ENCODE data around the gene HDAC9. TPM values are rescaled to one million over a fixed set of nuclear protein-coding genes. Genes with fewer than 3 reads are reported as not detected.

Gene HDAC9
- total and polyA plus RNA-seq, 12 donors = 2.6 to 23.1 (median 7.5) TPM

GRCh38 chr7:18535810-18536415 lies 40.4 kb downstream of the HDAC9 start:
- Histone ChIP-seq H3K36me3 (replicated peaks in 1 of 2) (no peaks in the 10 kb centered on the region), H3K27ac (no peak overlapping the region), H3K27me3 (no peaks in the 10 kb centered on the region), H3K4me3 (no peak overlapping the region), H3K4me1 (replicated peaks in 1 of 2) (peaks cover 0 to 6% of the 10 kb centered on the region in 2 donors), H3K9me3 (replicated peaks in 1 of 3) (no peaks in the 10 kb centered on the region)
- TF ChIP-seq CTCF (IDR thresholded peaks at IDR 0.05) (no peak), POLR2A (IDR thresholded peaks at IDR 0.05) (no peak)
- DNase-seq = no peak
- intact Hi-C loops (cut with DNase I) = no loop called here
- 85 to 90% (median 89%) methylated on average over 2 of the region's 2 CpGs for WGBS, 4 donors

GRCh38 chr7:18536486-18536885 lies 40.9 kb downstream of the HDAC9 start:
- intact Hi-C loops (cut with DNase I) = no loop called here
- WGBS, 4 donors = 72 to 83% (median 77%) methylated on average over 1 of the region's 1 CpG
- Histone ChIP-seq H3K36me3 (replicated peaks in 1 of 2) (no peaks in the 10 kb centered on the region), H3K27me3 (no peaks in the 10 kb centered on the region), H3K9me3 (replicated peaks in 1 of 3) (no peaks in the 10 kb centered on the region), H3K4me3 (no peak overlapping the region), H3K27ac (no peak overlapping the region), H3K4me1 (replicated peaks in 1 of 2) (peaks cover 0 to 11% of the 10 kb centered on the region in 2 donors)
- TF ChIP-seq CTCF (IDR thresholded peaks at IDR 0.05) = no peak
- no peak for TF ChIP-seq POLR2A (IDR thresholded peaks at IDR 0.05)
- no peak for DNase-seq

- H3K36me3 ChIP-seq (replicated peaks in 1 of 2) = no peaks in the 10 kb centered on the region
- peaks cover 0 to 17% of the 10 kb centered on the region in 2 donors for H3K4me1 ChIP-seq (replicated peaks in 1 of 2)
- TF ChIP-seq POLR2A (IDR thresholded peaks at IDR 0.05) (no peak), CTCF (IDR thresholded peaks at IDR 0.05) (no peak)
- H3K4me3 ChIP-seq = no peak overlapping the region
- H3K27ac ChIP-seq = no peak overlapping the region
- no peaks in the 10 kb centered on the region for H3K9me3 ChIP-seq (replicated peaks in 1 of 3)
- H3K27me3 ChIP-seq = no peaks in the 10 kb centered on the region
- intact Hi-C loops (cut with DNase I) = no loop called here
- DNase-seq = no peak
These were observed 43.2 kb downstream of the HDAC9 start for GRCh38 chr7:18538554-18539250.

- H3K4me3 ChIP-seq = no peak overlapping the region
- TF ChIP-seq POLR2A (IDR thresholded peaks at IDR 0.05) (no peak), CTCF (IDR thresholded peaks at IDR 0.05) (no peak)
- no peak overlapping the region for H3K27ac ChIP-seq
- no peak for DNase-seq
- peaks cover 0 to 17% of the 10 kb centered on the region in 2 donors for H3K4me1 ChIP-seq (replicated peaks in 1 of 2)
- 91 to 94% (median 92%) methylated on average over 1 of the region's 1 CpG for WGBS, 4 donors
- intact Hi-C loops (cut with DNase I) = no loop called here
- H3K9me3 ChIP-seq (replicated peaks in 1 of 3) = no peaks in the 10 kb centered on the region
- H3K27me3 ChIP-seq = no peaks in the 10 kb centered on the region
- no peaks in the 10 kb centered on the region for H3K36me3 ChIP-seq (replicated peaks in 1 of 2)
These were observed 44.8 kb downstream of the HDAC9 start for GRCh38 chr7:18540396-18540795.

All from adrenal gland (tissue), 12 donors.